CD4-positive, alpha-beta T cell (primary cell): ENCODE results near the gene RPS6KA2. TPM values are rescaled to one million over a fixed set of nuclear protein-coding genes. Genes with fewer than 3 reads are reported as not detected.

Experiments
- ATAC-seq: fragments of 200-7000 bp; cut with Tn5 transposase; one replicate; pipeline ENCODE4 v1.10.0; 2022; ENCODE audit warnings: mild to moderate bottlenecking; ENCODE audit not compliant: poor library complexity
- CTCF ChIA-PET: fragments of 350-600 bp; sonication (Branson Sonifier 250); formaldehyde crosslinking; loops from one replicate; lab custom pipeline; 2021; ENCODE audit warnings: antibody characterized with exemption, inconsistent platforms; lab: Charles Lee
- POLR2A ChIA-PET: fragments of 350-600 bp; sonication (Branson Sonifier 250); formaldehyde crosslinking; loops from one replicate; lab custom pipeline; 2021; ENCODE audit warnings: antibody characterized with exemption, inconsistent platforms; lab: Charles Lee
- DNase-seq, 14 experiments: peaks; one replicate each; pipeline ENCODE4 v3.0.0-alpha.2; 2013 to 2020; ENCODE audit warnings: mixed read lengths in 2 of 14
- H3K27ac ChIP-seq, 2 donors: one replicate each; pipeline versions ENCODE4 v1.5.1 to v1.7.0; 2013; ENCODE audit warnings: low read length in 2 of 2, low read depth in 1 of 2, mild to moderate bottlenecking in 1 of 2
- H3K27me3 ChIP-seq, 2 experiments: 1 replicate in 1 of 2; 2 replicates in 1 of 2; pipeline versions ENCODE4 v1.6.1 to v1.7.0; 2013; ENCODE audit warnings: low read length in 2 of 2, control low read depth in 1 of 2, mild to moderate bottlenecking in 1 of 2, moderate library complexity in 1 of 2; ENCODE audit not compliant: insufficient read depth in 2 of 2, control insufficient read depth in 1 of 2
- H3K36me3 ChIP-seq: one replicate; pipeline ENCODE4 v1.6.1; 2013; ENCODE audit warnings: low read length, control low read depth; ENCODE audit not compliant: insufficient read depth
- H3K4me1 ChIP-seq: one replicate; pipeline ENCODE4 v1.6.1; 2013; ENCODE audit warnings: low read length, control low read depth; ENCODE audit not compliant: insufficient read depth
- H3K4me3 ChIP-seq: one replicate; pipeline ENCODE4 v1.5.1; 2013; ENCODE audit warnings: mild to moderate bottlenecking, low read length, moderate library complexity
- H3K9me3 ChIP-seq, 2 experiments: 1 replicate in 1 of 2; 2 replicates in 1 of 2; pipeline versions ENCODE4 v1.6.1 to v1.7.0; 2013; ENCODE audit warnings: low read length in 2 of 2, mild to moderate bottlenecking in 2 of 2, control low read depth in 1 of 2, moderate library complexity in 1 of 2; ENCODE audit not compliant: control insufficient read depth in 1 of 2, insufficient read depth in 1 of 2
- H3K27ac Mint-ChIP-seq: one replicate; pipeline ENCODE4 v1.8.0; 2020; ENCODE audit warnings: mixed read lengths
- H3K27me3 Mint-ChIP-seq: one replicate; pipeline ENCODE4 v1.8.0; 2021; ENCODE audit warnings: mixed read lengths
- H3K36me3 Mint-ChIP-seq: one replicate; pipeline ENCODE4 v1.8.0; 2021; ENCODE audit warnings: low read depth, mixed read lengths
- H3K4me1 Mint-ChIP-seq: one replicate; pipeline ENCODE4 v1.8.0; 2021; ENCODE audit warnings: low read depth, mixed read lengths
- H3K4me3 Mint-ChIP-seq: one replicate; pipeline ENCODE4 v1.8.0; 2020; ENCODE audit warnings: mild to moderate bottlenecking, mixed read lengths
- H3K9me3 Mint-ChIP-seq: one replicate; pipeline ENCODE4 v1.8.0; 2020; ENCODE audit warnings: mixed read lengths
- CTCF ChIP-seq: fragments of 200-600 bp; IDR thresholded peaks from one replicate; pipeline ENCODE4 v1.8.0; 2022; ENCODE audit warnings: antibody characterized with exemption, mild to moderate bottlenecking
- intact Hi-C, 2 experiments: fragments of 100-400 bp; cut with DNase I in 1 of 2; cut with micrococcal nuclease in 1 of 2; formaldehyde crosslinking; loops; one replicate each; pipeline versions ENCODE4 v1.15.1 to v1.9.0; 2023 to 2025; cut with DNase I, micrococcal nuclease
- total RNA-seq, 174 experiments: library from RNA in 2 of 174; stranded (reverse) in 2 of 174; gene quantifications; one replicate each; pipeline ENCODE4 v1.2.3 and lab custom pipeline; 2021 to 2026

Gene RPS6KA2
- total RNA-seq, 2 experiments from 2014 or later: 5.6 to 6.2 TPM

GRCh38 chr6:166655251-166655650 is 28.2 kb upstream of the RPS6KA2 start:
- no peaks in the 10 kb centered on the region for H3K36me3 Mint-ChIP-seq
- CTCF ChIA-PET: interaction anchor here (0.7 kb wide), 1 partner anchor 12 kb away, joined by 3 read pairs; no protein-coding TSS in a partner anchor
- TF ChIP-seq CTCF: no peak

GRCh38 chr6:166654573-166654972 is 27.5 kb upstream of the RPS6KA2 start:
- Mint-ChIP-seq H3K9me3 (no peaks in the 10 kb centered on the region), H3K36me3 (no peaks in the 10 kb centered on the region), H3K4me3 (no peak overlapping the region), H3K27ac (no peak overlapping the region), H3K4me1 (no peaks in the 10 kb centered on the region), H3K27me3 (peaks cover 9% of the 10 kb centered on the region)
- intact Hi-C loops: no loop called here
- TF ChIP-seq CTCF: no peak
- Histone ChIP-seq H3K27ac (no peak overlapping the region), H3K36me3 (no peaks in the 10 kb centered on the region), H3K4me3 (no peak overlapping the region), H3K9me3 (no peaks in the 10 kb centered on the region), H3K4me1 (peaks cover 9% of the 10 kb centered on the region), H3K27me3 (peaks cover 0 to 6% of the 10 kb centered on the region in 2 experiments)
- no peak for DNase-seq
- CTCF ChIA-PET: no interaction called here
- ATAC-seq: no peak
- POLR2A ChIA-PET: no interaction called here

More at GRCh38 chr6:166655251-166655650, 28.2 kb upstream of the RPS6KA2 start:
- Histone ChIP-seq H3K9me3 (no peaks in the 10 kb centered on the region), H3K4me3 (no peak overlapping the region), H3K27ac (no peak overlapping the region), H3K4me1 (peaks cover 9% of the 10 kb centered on the region), H3K36me3 (no peaks in the 10 kb centered on the region), H3K27me3 (peaks cover 0 to 6% of the 10 kb centered on the region in 2 experiments)
- Mint-ChIP-seq H3K4me3 (no peak overlapping the region), H3K27ac (no peak overlapping the region), H3K9me3 (no peaks in the 10 kb centered on the region), H3K4me1 (no peaks in the 10 kb centered on the region), H3K27me3 (peaks cover 12% of the 10 kb centered on the region)
- intact Hi-C loops: no loop called here
- POLR2A ChIA-PET: no interaction called here
- DNase-seq (no peak), ATAC-seq (no peak)

GRCh38 chr6:166653639-166653941 is 26.5 kb upstream of the RPS6KA2 start:
- ChIA-PET CTCF (no interaction called here), POLR2A (no interaction called here)
- DNase-seq: no peak
- Mint-ChIP-seq H3K36me3 (no peaks in the 10 kb centered on the region), H3K4me3 (no peak overlapping the region), H3K27me3 (peaks cover 5% of the 10 kb centered on the region), H3K27ac (no peak overlapping the region), H3K9me3 (no peaks in the 10 kb centered on the region), H3K4me1 (no peaks in the 10 kb centered on the region)
- TF ChIP-seq CTCF: no peak
- Histone ChIP-seq H3K9me3 (no peaks in the 10 kb centered on the region), H3K4me3 (no peak overlapping the region), H3K27me3 (peaks cover 0 to 6% of the 10 kb centered on the region in 2 experiments), H3K27ac (no peak overlapping the region), H3K36me3 (no peaks in the 10 kb centered on the region), H3K4me1 (peaks cover 9% of the 10 kb centered on the region)
- no peak for ATAC-seq
- intact Hi-C loops: no loop called here
